ENCODE measurements around the gene TMPRSS4.

The TMPRSS4 gene

GRCh38 chr11:118149493-118149892, 72.6 kb downstream of the TMPRSS4 start:
- peak overlapping the region; percentile 39 for H3K18ac ChIP-seq (ENCODE audit: low read length)
- H2BK5ac ChIP-seq (ENCODE audit: low read length), result peak overlapping the region; percentile 55
- H3K36me3 ChIP-seq (replicated peaks in 1 of 2; ENCODE audit: control insufficient read depth in 2 of 2, insufficient read depth in 2 of 2, low read length in 2 of 2), result no peaks in the 10 kb centered on the region
- peak overlapping the region; percentile 13 for H3K23ac ChIP-seq (ENCODE audit: low read depth, low read length, poor library complexity)
- H4K8ac ChIP-seq (ENCODE audit: low read depth, low read length), result no peak overlapping the region
- H2BK12ac ChIP-seq (ENCODE audit: low read length), result no peak overlapping the region
- no peak overlapping the region for H2AFZ ChIP-seq (ENCODE audit: low read length)
- H3K27ac ChIP-seq (replicated peaks; ENCODE audit: low read length), result no peak overlapping the region
- no peak overlapping the region for H4K91ac ChIP-seq (ENCODE audit: low read depth, low read length, poor library complexity)
- no peaks in the 10 kb centered on the region for H3K9me3 ChIP-seq (replicated peaks in 1 of 2; ENCODE audit: control insufficient read depth in 2 of 2, insufficient read depth in 1 of 2, low read depth in 1 of 2, low read length in 2 of 2)
- H2BK15ac ChIP-seq (ENCODE audit: low read length), result peak overlapping the region; percentile 45
- H3K4me1 ChIP-seq (ENCODE audit: control insufficient read depth in 2 of 2, insufficient read depth in 1 of 2, low read depth in 1 of 2, low read length in 2 of 2), result peaks cover 3 to 9% of the 10 kb centered on the region in 2 donors
- no peak for DNase-seq (ENCODE audit: low spot score)
- no peak overlapping the region for H2AK5ac ChIP-seq (ENCODE audit: low read depth, low read length)
- H3K79me1 ChIP-seq (ENCODE audit: low read depth, low read length), result no peaks in the 10 kb centered on the region
- peaks cover 3 to 95% (median 53%) of the 10 kb centered on the region in 3 experiments for H3K27me3 ChIP-seq (ENCODE audit: control insufficient read depth in 3 of 3, insufficient read depth in 3 of 3, low read depth in 1 of 3, low read length in 3 of 3)
- no CpG with 5 or more reads among the region's 1 CpG for WGBS, 2 donors (ENCODE audit: extremely low coverage in 2 of 2, insufficient read length in 2 of 2, insufficient replicate concordance in 1 of 2)
- H3K9ac ChIP-seq (ENCODE audit: low read depth, low read length, poor library complexity), result no peak overlapping the region
- peak overlapping the region; percentile 13 for H3K4ac ChIP-seq (ENCODE audit: low read length)
- no peak overlapping the region for H2BK120ac ChIP-seq (ENCODE audit: low read depth, low read length)
- H3K14ac ChIP-seq (ENCODE audit: low read length), result no peak overlapping the region
- no peak overlapping the region for H3K4me3 ChIP-seq (ENCODE audit: low read length in 2 of 2)
- H3K4me2 ChIP-seq (ENCODE audit: insufficient read depth, low read length, poor library complexity, severe bottlenecking), result no peak overlapping the region

- no peaks in the 10 kb centered on the region for H3K36me3 ChIP-seq (replicated peaks in 1 of 2; ENCODE audit: control insufficient read depth in 2 of 2, insufficient read depth in 2 of 2, low read length in 2 of 2)
- H4K8ac ChIP-seq (ENCODE audit: low read depth, low read length), result no peak overlapping the region
- H2BK15ac ChIP-seq (ENCODE audit: low read length), result no peak overlapping the region
- H3K4me1 ChIP-seq (ENCODE audit: control insufficient read depth in 2 of 2, insufficient read depth in 1 of 2, low read depth in 1 of 2, low read length in 2 of 2), result peaks cover 3 to 16% of the 10 kb centered on the region in 2 donors
- H3K18ac ChIP-seq (ENCODE audit: low read length), result no peak overlapping the region
- H2BK12ac ChIP-seq (ENCODE audit: low read length), result no peak overlapping the region
- no peaks in the 10 kb centered on the region for H3K79me1 ChIP-seq (ENCODE audit: low read depth, low read length)
- no peak overlapping the region for H3K23ac ChIP-seq (ENCODE audit: low read depth, low read length, poor library complexity)
- no peaks in the 10 kb centered on the region for H3K9me3 ChIP-seq (replicated peaks in 1 of 2; ENCODE audit: control insufficient read depth in 2 of 2, insufficient read depth in 1 of 2, low read depth in 1 of 2, low read length in 2 of 2)
- H2BK120ac ChIP-seq (ENCODE audit: low read depth, low read length), result no peak overlapping the region
- no peak overlapping the region for H3K4ac ChIP-seq (ENCODE audit: low read length)
- WGBS, 2 donors (ENCODE audit: extremely low coverage in 2 of 2, insufficient read length in 2 of 2, insufficient replicate concordance in 1 of 2), result no CpG with 5 or more reads among the region's 5 CpGs
- no peak overlapping the region for H3K27ac ChIP-seq (replicated peaks; ENCODE audit: low read length)
- no peak overlapping the region for H2AK5ac ChIP-seq (ENCODE audit: low read depth, low read length)
- H2BK5ac ChIP-seq (ENCODE audit: low read length), result no peak overlapping the region
- H3K27me3 ChIP-seq (ENCODE audit: control insufficient read depth in 3 of 3, insufficient read depth in 3 of 3, low read depth in 1 of 3, low read length in 3 of 3), result peaks cover 3 to 97% (median 60%) of the 10 kb centered on the region in 3 experiments
- H3K9ac ChIP-seq (ENCODE audit: low read depth, low read length, poor library complexity), result no peak overlapping the region
- H3K14ac ChIP-seq (ENCODE audit: low read length), result no peak overlapping the region
- no peak overlapping the region for H3K4me2 ChIP-seq (ENCODE audit: insufficient read depth, low read length, poor library complexity, severe bottlenecking)
- H2AFZ ChIP-seq (ENCODE audit: low read length), result no peak overlapping the region
- H4K91ac ChIP-seq (ENCODE audit: low read depth, low read length, poor library complexity), result no peak overlapping the region
- DNase-seq (ENCODE audit: low spot score), result no peak
- H3K4me3 ChIP-seq (ENCODE audit: low read length in 2 of 2), result no peak overlapping the region
Measured at GRCh38 chr11:118151431-118151830, 74.6 kb downstream of the TMPRSS4 start.

- Histone ChIP-seq H2BK120ac (ENCODE audit: low read depth, low read length) (no peak overlapping the region), H3K23ac (ENCODE audit: low read depth, low read length, poor library complexity) (peak overlapping the region; percentile 1), H4K91ac (ENCODE audit: low read depth, low read length, poor library complexity) (no peak overlapping the region), H3K79me1 (ENCODE audit: low read depth, low read length) (no peaks in the 10 kb centered on the region), H3K14ac (ENCODE audit: low read length) (no peak overlapping the region), H3K4me2 (ENCODE audit: insufficient read depth, low read length, poor library complexity, severe bottlenecking) (peak overlapping the region; percentile 96), H2AFZ (ENCODE audit: low read length) (peak overlapping the region; percentile 98), H3K36me3 (replicated peaks in 1 of 2; ENCODE audit: control insufficient read depth in 2 of 2, insufficient read depth in 2 of 2, low read length in 2 of 2) (no peaks in the 10 kb centered on the region), H3K4me3 (ENCODE audit: low read length in 2 of 2) (peak overlapping the region; percentile 44 to 80), H3K27me3 (ENCODE audit: control insufficient read depth in 3 of 3, insufficient read depth in 3 of 3, low read depth in 1 of 3, low read length in 3 of 3) (peaks cover 0 to 97% (median 63%) of the 10 kb centered on the region in 3 experiments), H2BK5ac (ENCODE audit: low read length) (no peak overlapping the region), H2BK12ac (ENCODE audit: low read length) (no peak overlapping the region), H2AK5ac (ENCODE audit: low read depth, low read length) (no peak overlapping the region), H3K9ac (ENCODE audit: low read depth, low read length, poor library complexity) (peak overlapping the region; percentile 36), H3K18ac (ENCODE audit: low read length) (peak overlapping the region; percentile 80), H3K4me1 (ENCODE audit: control insufficient read depth in 2 of 2, insufficient read depth in 1 of 2, low read depth in 1 of 2, low read length in 2 of 2) (peaks cover 3 to 23% of the 10 kb centered on the region in 2 donors), H3K9me3 (replicated peaks in 1 of 2; ENCODE audit: control insufficient read depth in 2 of 2, insufficient read depth in 1 of 2, low read depth in 1 of 2, low read length in 2 of 2) (no peaks in the 10 kb centered on the region), H4K8ac (ENCODE audit: low read depth, low read length) (no peak overlapping the region), H2BK15ac (ENCODE audit: low read length) (peak overlapping the region; percentile 86), H3K27ac (replicated peaks; ENCODE audit: low read length) (no peak overlapping the region), H3K4ac (ENCODE audit: low read length) (no peak overlapping the region)
- DNase-seq (ENCODE audit: low spot score), result no peak
- no CpG with 5 or more reads among the region's 16 CpGs for WGBS, 2 donors (ENCODE audit: extremely low coverage in 2 of 2, insufficient read length in 2 of 2, insufficient replicate concordance in 1 of 2)
Measured at GRCh38 chr11:118152020-118152551, 75.2 kb downstream of the TMPRSS4 start.

- Histone ChIP-seq H3K23ac (ENCODE audit: low read depth, low read length, poor library complexity) (peak within 1 kb of the TSS; percentile 5), H3K4me3 (ENCODE audit: low read length in 2 of 2) (peak within 1 kb of the TSS; percentile 44 to 80), H3K79me1 (ENCODE audit: low read depth, low read length) (no peaks in the 10 kb centered on the region), H3K4me1 (ENCODE audit: control insufficient read depth in 2 of 2, insufficient read depth in 1 of 2, low read depth in 1 of 2, low read length in 2 of 2) (peaks cover 3 to 23% of the 10 kb centered on the region in 2 donors), H2BK5ac (ENCODE audit: low read length) (peak within 1 kb of the TSS; percentile 7), H3K27ac (replicated peaks; ENCODE audit: low read length) (no peak within 1 kb of the TSS), H4K91ac (ENCODE audit: low read depth, low read length, poor library complexity) (no peak within 1 kb of the TSS), H3K27me3 (ENCODE audit: control insufficient read depth in 3 of 3, insufficient read depth in 3 of 3, low read depth in 1 of 3, low read length in 3 of 3) (peaks cover 0 to 97% (median 70%) of the 10 kb centered on the region in 3 experiments), H3K36me3 (replicated peaks in 1 of 2; ENCODE audit: control insufficient read depth in 2 of 2, insufficient read depth in 2 of 2, low read length in 2 of 2) (no peaks in the 10 kb centered on the region), H2AK5ac (ENCODE audit: low read depth, low read length) (no peak within 1 kb of the TSS), H3K4ac (ENCODE audit: low read length) (no peak within 1 kb of the TSS), H3K9ac (ENCODE audit: low read depth, low read length, poor library complexity) (peak within 1 kb of the TSS; percentile 79), H3K4me2 (ENCODE audit: insufficient read depth, low read length, poor library complexity, severe bottlenecking) (peak within 1 kb of the TSS; percentile 96), H3K9me3 (replicated peaks in 1 of 2; ENCODE audit: control insufficient read depth in 2 of 2, insufficient read depth in 1 of 2, low read depth in 1 of 2, low read length in 2 of 2) (no peaks in the 10 kb centered on the region), H2BK120ac (ENCODE audit: low read depth, low read length) (no peak within 1 kb of the TSS), H2BK15ac (ENCODE audit: low read length) (peak within 1 kb of the TSS; percentile 86), H2AFZ (ENCODE audit: low read length) (peak within 1 kb of the TSS; percentile 98), H2BK12ac (ENCODE audit: low read length) (no peak within 1 kb of the TSS), H3K14ac (ENCODE audit: low read length) (no peak within 1 kb of the TSS), H4K8ac (ENCODE audit: low read depth, low read length) (no peak within 1 kb of the TSS), H3K18ac (ENCODE audit: low read length) (peak within 1 kb of the TSS; percentile 80)
- DNase-seq (ENCODE audit: low spot score), result peak; percentile 72
- no CpG with 5 or more reads among the region's 88 CpGs for WGBS, 2 donors (ENCODE audit: extremely low coverage in 2 of 2, insufficient read length in 2 of 2, insufficient replicate concordance in 1 of 2)
Measured at GRCh38 chr11:118152552-118153471, 75.9 kb downstream of the TMPRSS4 start, which contains the start of gene SCN4B. SCN4B (minus strand) TSS chr11:118152823; CDS start chr11:118152673, 150 bp downstream.
